GM12801 (cell line): ENCODE data around the gene YJEFN3.

Source experiments
- TF ChIP-seq, protein P1 (sequence below): IDR thresholded peaks from one replicate; pipeline ENCODE4 v1.5.1; 2011; ENCODE audit warnings: control low read depth; ENCODE audit not compliant: insufficient read length; ENCODE audit errors: extremely low read depth

Gene YJEFN3

DNA sequence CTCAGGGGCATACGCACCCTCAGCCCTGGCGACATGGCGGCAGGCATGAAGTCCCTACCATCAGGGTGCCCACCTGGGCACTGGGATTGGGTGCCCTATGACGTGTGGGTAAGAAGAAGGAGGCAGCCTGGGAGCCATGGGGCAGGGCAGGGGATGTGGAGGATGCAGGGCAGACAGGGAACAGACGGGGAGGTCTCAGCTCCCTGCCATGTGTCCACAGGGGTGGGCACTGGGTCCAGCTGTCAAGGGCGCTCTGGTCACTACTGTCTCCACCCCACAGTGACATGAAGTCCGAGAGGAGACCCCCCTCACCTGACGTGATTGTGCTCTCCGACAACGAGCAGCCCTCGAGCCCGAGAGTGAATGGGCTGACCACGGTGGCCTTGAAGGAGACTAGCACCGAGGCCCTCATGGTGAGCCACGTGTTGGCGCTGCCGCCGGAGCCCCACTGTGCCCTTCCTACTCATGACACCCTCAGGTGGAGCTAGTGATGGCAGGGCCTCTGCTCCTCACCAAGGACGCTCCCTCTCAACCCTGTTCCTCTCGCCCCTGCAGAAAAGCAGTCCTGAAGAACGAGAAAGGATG is 36.6 kb upstream of the YJEFN3 start:
- TF ChIP-seq, protein P1, sequence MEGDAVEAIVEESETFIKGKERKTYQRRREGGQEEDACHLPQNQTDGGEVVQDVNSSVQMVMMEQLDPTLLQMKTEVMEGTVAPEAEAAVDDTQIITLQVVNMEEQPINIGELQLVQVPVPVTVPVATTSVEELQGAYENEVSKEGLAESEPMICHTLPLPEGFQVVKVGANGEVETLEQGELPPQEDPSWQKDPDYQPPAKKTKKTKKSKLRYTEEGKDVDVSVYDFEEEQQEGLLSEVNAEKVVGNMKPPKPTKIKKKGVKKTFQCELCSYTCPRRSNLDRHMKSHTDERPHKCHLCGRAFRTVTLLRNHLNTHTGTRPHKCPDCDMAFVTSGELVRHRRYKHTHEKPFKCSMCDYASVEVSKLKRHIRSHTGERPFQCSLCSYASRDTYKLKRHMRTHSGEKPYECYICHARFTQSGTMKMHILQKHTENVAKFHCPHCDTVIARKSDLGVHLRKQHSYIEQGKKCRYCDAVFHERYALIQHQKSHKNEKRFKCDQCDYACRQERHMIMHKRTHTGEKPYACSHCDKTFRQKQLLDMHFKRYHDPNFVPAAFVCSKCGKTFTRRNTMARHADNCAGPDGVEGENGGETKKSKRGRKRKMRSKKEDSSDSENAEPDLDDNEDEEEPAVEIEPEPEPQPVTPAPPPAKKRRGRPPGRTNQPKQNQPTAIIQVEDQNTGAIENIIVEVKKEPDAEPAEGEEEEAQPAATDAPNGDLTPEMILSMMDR, result no peak

DNA sequence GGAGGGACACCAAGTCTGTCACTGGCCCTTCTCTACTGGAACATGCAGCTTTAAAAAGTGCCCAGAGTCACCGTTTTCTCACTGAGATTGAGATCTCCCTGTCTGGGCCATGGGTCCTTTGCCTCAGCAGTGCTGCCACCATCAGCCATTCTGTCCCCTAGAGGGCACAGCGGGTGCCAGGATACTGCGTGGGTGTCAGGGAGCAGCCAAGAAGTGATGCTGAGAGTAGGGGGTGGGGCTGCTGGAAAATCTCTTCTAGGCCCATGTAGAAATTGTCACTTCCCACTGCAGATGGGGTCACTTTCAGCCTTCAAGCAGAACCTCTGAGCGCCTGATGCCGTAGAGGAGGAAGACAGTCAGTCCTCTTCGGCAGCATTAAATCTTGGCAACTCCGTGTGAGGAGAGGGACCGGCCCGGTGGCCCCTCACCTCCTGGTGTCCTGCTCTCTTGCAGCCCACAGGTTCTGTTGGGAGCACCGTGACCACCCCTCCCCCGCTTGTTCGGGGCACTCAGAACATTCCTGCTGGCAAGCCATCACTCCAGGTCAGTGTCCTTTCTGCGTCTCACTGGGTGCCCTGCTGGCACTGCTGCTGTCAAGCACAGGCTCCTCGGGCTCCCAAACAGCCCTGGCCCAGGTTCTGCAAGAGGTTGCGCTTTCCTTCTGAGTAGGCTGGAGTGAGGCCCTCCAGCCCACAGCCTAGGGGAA is 34.7 kb upstream of the YJEFN3 start:
- TF ChIP-seq, protein P1, result no peak

DNA sequence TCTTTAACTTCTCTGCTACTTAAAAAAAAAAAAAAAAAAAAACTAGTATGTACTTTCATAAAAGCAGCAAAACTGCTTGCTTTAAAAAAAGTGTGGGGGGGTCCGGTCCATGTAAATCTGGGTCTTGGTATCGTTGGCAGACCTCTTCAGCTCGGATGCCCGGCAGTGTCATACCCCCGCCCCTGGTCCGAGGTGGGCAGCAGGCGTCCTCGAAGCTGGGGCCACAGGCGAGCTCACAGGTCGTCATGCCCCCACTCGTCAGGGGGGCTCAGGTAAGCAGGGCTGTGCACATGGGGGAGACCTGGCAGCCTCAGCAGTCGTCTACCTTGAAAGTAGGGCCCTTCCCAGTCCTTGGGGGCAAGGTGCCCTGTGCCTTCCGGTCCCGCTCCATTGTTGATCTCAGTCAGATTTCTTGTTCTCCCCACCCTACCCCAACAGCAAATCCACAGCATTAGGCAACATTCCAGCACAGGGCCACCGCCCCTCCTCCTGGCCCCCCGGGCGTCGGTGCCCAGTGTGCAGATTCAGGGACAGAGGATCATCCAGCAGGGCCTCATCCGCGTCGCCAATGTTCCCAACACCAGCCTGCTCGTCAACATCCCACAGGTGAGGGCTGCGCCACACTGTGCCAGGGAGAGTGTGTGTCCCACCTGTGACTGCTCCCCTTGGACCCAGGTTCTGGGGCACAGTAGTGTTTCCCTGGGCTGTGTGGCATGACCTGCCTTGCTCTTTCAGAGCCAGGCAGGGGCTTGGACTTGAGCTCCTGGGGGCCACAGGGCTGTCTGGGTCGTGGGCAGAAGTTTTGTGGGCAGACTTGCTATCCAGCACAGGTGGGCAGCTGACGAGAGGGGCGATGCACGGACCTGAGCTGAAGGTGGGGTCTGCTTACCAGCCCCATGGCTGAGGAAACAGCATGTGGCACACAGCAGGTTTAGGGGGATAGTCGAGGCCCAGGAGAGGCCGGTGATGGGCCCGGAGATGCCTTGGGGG is 32.8 kb upstream of the YJEFN3 start:
- TF ChIP-seq, protein P1, result no peak

DNA sequence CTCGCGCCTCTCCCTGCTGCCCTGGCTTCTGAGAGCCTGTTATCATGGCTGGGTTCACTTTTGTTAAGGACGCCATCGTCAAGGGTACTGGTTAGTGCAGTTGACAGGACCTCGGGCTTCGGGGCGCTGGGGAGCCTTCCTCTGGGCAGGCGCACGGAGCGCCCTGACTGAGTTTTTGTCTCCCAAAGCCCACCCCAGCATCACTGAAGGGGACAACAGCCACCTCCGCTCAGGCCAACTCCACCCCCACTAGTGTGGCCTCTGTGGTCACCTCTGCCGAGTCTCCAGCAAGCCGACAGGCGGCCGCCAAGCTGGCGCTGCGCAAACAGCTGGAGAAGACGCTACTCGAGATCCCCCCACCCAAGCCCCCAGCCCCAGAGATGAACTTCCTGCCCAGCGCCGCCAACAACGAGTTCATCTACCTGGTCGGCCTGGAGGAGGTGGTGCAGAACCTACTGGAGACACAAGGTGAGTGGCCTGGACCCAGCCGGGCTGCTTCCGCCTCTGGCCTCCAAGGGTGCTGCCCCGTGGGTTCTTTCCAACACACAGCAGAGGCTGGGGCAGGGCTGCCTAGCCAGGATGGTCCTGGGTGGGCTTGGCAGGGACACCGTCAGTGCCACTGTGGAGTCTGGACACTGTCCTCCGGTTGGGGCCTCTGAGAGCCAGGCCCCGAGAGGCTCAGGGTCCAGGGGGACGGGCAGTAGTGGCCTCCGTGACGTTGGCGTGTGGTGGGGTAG is 30.3 kb upstream of the YJEFN3 start:
- TF ChIP-seq, protein P1, result no peak

DNA sequence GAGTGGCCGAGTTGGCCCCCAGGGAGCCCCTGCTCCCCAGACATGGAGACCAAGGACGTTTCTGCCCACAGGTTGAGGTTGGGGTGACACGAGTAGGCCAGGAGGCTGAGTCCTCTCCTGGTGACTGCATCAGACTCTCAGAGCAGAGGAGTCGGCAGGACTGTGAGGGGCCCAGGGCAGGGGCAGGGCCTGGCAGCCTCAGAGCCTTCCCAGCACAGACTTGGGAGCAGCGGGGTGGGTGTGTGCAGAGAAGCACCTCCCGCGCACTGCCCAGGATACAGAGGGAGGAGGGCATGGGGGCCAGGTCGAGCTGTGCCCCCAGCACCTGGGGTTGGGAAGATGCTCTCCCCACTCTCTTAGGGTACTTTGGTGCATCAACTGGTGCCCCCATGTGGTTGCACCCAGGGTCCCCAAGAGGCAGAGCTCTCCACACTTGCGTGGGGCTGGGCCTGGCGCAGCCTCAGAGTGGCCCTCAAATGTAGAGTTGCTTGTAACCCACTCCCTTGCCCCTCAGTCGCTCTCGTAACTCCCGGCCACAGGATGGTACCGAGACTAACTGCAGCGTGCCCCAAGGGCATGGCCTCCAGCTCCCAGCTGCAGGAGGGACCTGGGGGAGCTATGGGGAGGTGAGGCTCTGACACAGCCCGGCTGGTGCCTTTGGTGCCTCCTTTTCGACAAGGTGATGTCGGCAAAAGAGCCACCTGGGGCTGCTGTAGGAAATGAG is 29.3 kb upstream of the YJEFN3 start:
- TF ChIP-seq, protein P1, result no peak

DNA sequence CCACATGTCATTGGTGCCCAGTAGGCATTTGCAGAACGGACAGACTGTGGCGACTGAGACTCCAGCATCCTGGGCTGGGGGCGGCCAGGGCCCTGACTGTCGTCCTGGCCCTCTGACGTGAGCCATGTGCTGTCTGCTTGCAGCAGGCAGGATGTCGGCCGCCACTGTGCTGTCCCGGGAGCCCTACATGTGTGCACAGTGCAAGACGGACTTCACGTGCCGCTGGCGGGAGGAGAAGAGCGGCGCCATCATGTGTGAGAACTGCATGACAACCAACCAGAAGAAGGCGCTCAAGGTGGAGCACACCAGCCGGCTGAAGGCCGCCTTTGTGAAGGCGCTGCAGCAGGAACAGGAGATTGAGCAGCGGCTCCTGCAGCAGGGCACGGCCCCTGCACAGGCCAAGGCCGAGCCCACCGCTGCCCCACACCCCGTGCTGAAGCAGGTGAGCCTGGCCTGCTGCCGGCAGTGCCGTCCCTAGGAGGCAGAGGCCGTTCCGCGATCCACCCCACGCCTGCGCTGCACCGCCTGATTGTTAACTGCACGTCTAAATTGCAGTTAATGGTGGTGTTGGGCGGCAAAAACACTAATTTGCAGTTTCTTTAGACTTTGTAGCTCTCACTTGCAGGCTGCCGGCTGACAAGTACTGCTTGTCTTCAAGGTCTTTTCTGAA is 27.6 kb upstream of the YJEFN3 start:
- TF ChIP-seq, protein P1, result no peak
